ENCODE data around the gene DUSP15. TPM values are rescaled to one million over a fixed set of nuclear protein-coding genes. Genes with fewer than 3 reads are reported as not detected.
A peak's percentile ranks its signal among the peaks of the same experiment; 100 is the strongest.

DUSP15 gene
- polyA plus RNA-seq, 4 donors: 1.4 to 10.2 (median 2.9) TPM; not detected in 1

GRCh38 chr20:31811796-31812728 lies 58.3 kb downstream of the DUSP15 start:
- H3K4me3 ChIP-seq (ENCODE audit: low read depth in 1 of 3, low read length in 3 of 3): no peak overlapping the region
- H3K4me1 ChIP-seq (ENCODE audit: control insufficient read depth in 3 of 3, insufficient read depth in 2 of 3, low read depth in 1 of 3, low read length in 2 of 3): no peaks in the 10 kb centered on the region
- WGBS, 3 donors: 60 to 71% (median 61%) methylated on average over 14 to 15 of the region's 15 CpGs
- no peaks in the 10 kb centered on the region for H3K36me3 ChIP-seq (ENCODE audit: control insufficient read depth in 3 of 3, insufficient read depth in 2 of 3, low read depth in 1 of 3, low read length in 3 of 3)
- DNase-seq (no peak), FAIRE-seq (no peak)
- H3K27me3 ChIP-seq (ENCODE audit: control insufficient read depth in 3 of 3, insufficient read depth in 3 of 3, low read length in 3 of 3): no peaks in the 10 kb centered on the region
- no peaks in the 10 kb centered on the region for H3K9me3 ChIP-seq (ENCODE audit: control insufficient read depth in 2 of 2, insufficient read depth in 1 of 2, low read depth in 1 of 2, low read length in 1 of 2)
- no peak overlapping the region for H3K27ac ChIP-seq (ENCODE audit: low read depth in 1 of 3, low read length in 2 of 3)

- no peak for DNase-seq
- no peaks in the 10 kb centered on the region for H3K9me3 ChIP-seq (ENCODE audit: control insufficient read depth in 2 of 2, insufficient read depth in 1 of 2, low read depth in 1 of 2, low read length in 1 of 2)
- H3K4me3 ChIP-seq (ENCODE audit: low read depth in 1 of 3, low read length in 3 of 3): no peak overlapping the region
- peak overlapping the region in 1 of 3 donors; percentile 0 for H3K27ac ChIP-seq (ENCODE audit: low read depth in 1 of 3, low read length in 2 of 3)
- WGBS, 3 donors: 86 to 96% (median 93%) methylated on average over 4 of the region's 4 CpGs
- peaks cover 0 to 2% (median 0%) of the 10 kb centered on the region in 3 donors for H3K36me3 ChIP-seq (ENCODE audit: control insufficient read depth in 3 of 3, insufficient read depth in 2 of 3, low read depth in 1 of 3, low read length in 3 of 3)
- no peaks in the 10 kb centered on the region for H3K27me3 ChIP-seq (ENCODE audit: control insufficient read depth in 3 of 3, insufficient read depth in 3 of 3, low read length in 3 of 3)
- H3K4me1 ChIP-seq (ENCODE audit: control insufficient read depth in 3 of 3, insufficient read depth in 2 of 3, low read depth in 1 of 3, low read length in 2 of 3): no peaks in the 10 kb centered on the region
- FAIRE-seq: no peak
Measured at GRCh38 chr20:31811198-31811597, 59.1 kb downstream of the DUSP15 start.

Other genes with a start within 250 kb of the DUSP15 start
- 1 to 10 TPM in 1 of 4 donors, under 1 TPM in 1, not detected in 2; 0.81 to 3.7 TPM for gene COX4I2, start 232.6 kb downstream of the DUSP15 start, polyA plus RNA-seq
- 100 to 1,000 TPM in 1 of 4 donors, 10 to 100 TPM in 3; 52.6 to 160 (median 86.3) TPM for gene BCL2L1, start 147.7 kb downstream of the DUSP15 start, polyA plus RNA-seq
- 10 to 100 TPM in 2 of 4 donors, 1 to 10 TPM in 1, under 1 TPM in 1; 0.81 to 27.8 (median 12.1) TPM for gene TPX2, start 131.2 kb downstream of the DUSP15 start, polyA plus RNA-seq
- under 1 TPM in 3 of 4 donors, not detected in 1; 0.27 to 0.30 (median 0.28) TPM for gene MYLK2, start 51.2 kb downstream of the DUSP15 start, polyA plus RNA-seq
- 1 to 10 TPM in 2 of 4 donors, not detected in 2; 1.0 to 1.2 TPM for gene FOXS1, start 24.9 kb downstream of the DUSP15 start, polyA plus RNA-seq
- gene TTLL9, start 107 bp upstream of the DUSP15 start, polyA plus RNA-seq: under 1 TPM in 2 of 4 donors, not detected in 2; 0.07 to 0.38 TPM
- gene PDRG1, start 81.5 kb upstream of the DUSP15 start, polyA plus RNA-seq: 10 to 100 TPM; 14.2 to 18.3 (median 15.7) TPM
- under 1 TPM in 2 of 4 donors, not detected in 2; 0.21 to 0.37 TPM for gene XKR7, start 97.6 kb upstream of the DUSP15 start, polyA plus RNA-seq
- 1 to 10 TPM in 3 of 4 donors, under 1 TPM in 1; 0.22 to 7.5 (median 1.5) TPM for gene CCM2L, start 139.9 kb upstream of the DUSP15 start, polyA plus RNA-seq
- 10 to 100 TPM; 10.1 to 34.0 (median 11.0) TPM for gene HCK, start 181.7 kb upstream of the DUSP15 start, polyA plus RNA-seq
- gene TM9SF4, start 239.2 kb upstream of the DUSP15 start, polyA plus RNA-seq: 10 to 100 TPM; 10.5 to 85.8 (median 20.2) TPM